Mesothelial cell of epicardium (in vitro differentiated cells): ENCODE data around the gene ADAT3. TPM values are rescaled to one million over a fixed set of nuclear protein-coding genes. Genes with fewer than 3 reads are reported as not detected.

Experiments
- DNase-seq, 2 experiments: peaks; one replicate each; pipeline ENCODE4 v3.0.0; 2021; ENCODE audit warnings: low spot score in 2 of 2; ENCODE audit not compliant: unreplicated experiment in 2 of 2
- H3K27ac Mint-ChIP-seq: 2 replicates; pipeline ENCODE4 v1.8.0; 2021; ENCODE audit warnings: mixed read lengths
- H3K27me3 Mint-ChIP-seq: 2 replicates; pipeline ENCODE4 v1.8.0; 2021; ENCODE audit warnings: low read depth, mixed read lengths
- H3K36me3 Mint-ChIP-seq: 2 replicates; pipeline ENCODE4 v1.8.0; 2021; ENCODE audit warnings: mixed read lengths
- H3K4me1 Mint-ChIP-seq: 2 replicates; pipeline ENCODE4 v1.8.0; 2021; ENCODE audit warnings: mixed read lengths
- H3K4me3 Mint-ChIP-seq: 2 replicates; pipeline ENCODE4 v1.8.0; 2021; ENCODE audit warnings: mild to moderate bottlenecking, moderate library complexity, mixed read lengths
- H3K9me3 Mint-ChIP-seq: 2 replicates; pipeline ENCODE4 v1.8.0; 2021; ENCODE audit warnings: mixed read lengths
- total RNA-seq: library from RNA; stranded (reverse); gene quantifications from 3 replicates; pipeline ENCODE4 v1.2.1, GENCODE V29; 2021
- TF ChIP-seq, protein P1 (sequence below): fragments of 200-600 bp; sonication (generic); IDR thresholded peaks from one replicate; pipeline ENCODE4 v1.5.0; 2021; ENCODE audit warnings: antibody characterized with exemption; ENCODE audit not compliant: unreplicated experiment

ADAT3 gene
- total RNA-seq, 1 donor from 2014 or later, result 15.5 TPM

DNA sequence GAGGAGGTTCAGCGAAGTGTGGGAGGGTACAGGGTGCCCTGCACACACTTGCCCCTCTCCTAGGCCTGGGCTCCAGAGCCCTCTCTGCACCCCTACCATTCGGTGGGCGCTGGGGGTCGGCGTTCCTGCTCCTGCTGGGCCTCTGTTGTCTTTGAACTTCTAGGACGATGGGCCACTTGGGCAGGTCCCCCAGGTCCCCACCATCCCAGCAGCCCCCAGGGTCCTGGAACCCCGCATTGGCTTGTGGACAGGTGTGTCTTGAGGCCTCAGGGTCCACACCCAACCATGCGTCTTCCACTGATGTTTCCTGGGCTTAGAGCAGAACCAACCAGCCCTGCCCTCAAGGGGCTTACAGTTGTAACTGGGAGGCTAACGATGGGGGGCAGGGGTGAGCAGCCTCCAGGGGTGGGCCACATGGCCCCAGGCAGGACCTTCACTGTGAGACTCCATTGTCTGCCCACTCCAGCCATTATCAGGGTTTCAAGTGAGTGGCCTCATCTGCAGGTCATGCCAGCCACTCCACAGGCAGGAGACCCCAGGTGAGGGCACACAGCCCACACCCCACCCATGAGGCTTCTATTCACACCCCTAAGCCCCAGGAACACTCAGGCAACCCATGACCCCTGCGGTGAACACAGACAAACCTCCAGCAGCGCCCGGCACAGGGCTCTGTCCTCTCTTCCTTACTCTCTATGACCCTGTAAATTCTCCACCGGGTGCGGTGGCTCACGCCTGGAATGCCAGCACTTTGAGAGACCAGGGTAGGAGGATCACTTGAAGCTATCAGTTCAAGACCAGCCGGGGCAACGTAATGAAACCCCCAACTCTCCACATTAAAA is 39.8 kb upstream of the ADAT3 start:
- no peak for DNase-seq
- peaks cover 18% of the 10 kb centered on the region for H3K4me1 Mint-ChIP-seq
- TF ChIP-seq, protein P1, sequence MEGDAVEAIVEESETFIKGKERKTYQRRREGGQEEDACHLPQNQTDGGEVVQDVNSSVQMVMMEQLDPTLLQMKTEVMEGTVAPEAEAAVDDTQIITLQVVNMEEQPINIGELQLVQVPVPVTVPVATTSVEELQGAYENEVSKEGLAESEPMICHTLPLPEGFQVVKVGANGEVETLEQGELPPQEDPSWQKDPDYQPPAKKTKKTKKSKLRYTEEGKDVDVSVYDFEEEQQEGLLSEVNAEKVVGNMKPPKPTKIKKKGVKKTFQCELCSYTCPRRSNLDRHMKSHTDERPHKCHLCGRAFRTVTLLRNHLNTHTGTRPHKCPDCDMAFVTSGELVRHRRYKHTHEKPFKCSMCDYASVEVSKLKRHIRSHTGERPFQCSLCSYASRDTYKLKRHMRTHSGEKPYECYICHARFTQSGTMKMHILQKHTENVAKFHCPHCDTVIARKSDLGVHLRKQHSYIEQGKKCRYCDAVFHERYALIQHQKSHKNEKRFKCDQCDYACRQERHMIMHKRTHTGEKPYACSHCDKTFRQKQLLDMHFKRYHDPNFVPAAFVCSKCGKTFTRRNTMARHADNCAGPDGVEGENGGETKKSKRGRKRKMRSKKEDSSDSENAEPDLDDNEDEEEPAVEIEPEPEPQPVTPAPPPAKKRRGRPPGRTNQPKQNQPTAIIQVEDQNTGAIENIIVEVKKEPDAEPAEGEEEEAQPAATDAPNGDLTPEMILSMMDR, result no peak
- peak overlapping the region; percentile 62 for H3K4me3 Mint-ChIP-seq
- H3K36me3 Mint-ChIP-seq, result no peaks in the 10 kb centered on the region
- H3K27ac Mint-ChIP-seq, result peak overlapping the region; percentile 67
- no peaks in the 10 kb centered on the region for H3K9me3 Mint-ChIP-seq
- peaks cover 13% of the 10 kb centered on the region for H3K27me3 Mint-ChIP-seq

DNA sequence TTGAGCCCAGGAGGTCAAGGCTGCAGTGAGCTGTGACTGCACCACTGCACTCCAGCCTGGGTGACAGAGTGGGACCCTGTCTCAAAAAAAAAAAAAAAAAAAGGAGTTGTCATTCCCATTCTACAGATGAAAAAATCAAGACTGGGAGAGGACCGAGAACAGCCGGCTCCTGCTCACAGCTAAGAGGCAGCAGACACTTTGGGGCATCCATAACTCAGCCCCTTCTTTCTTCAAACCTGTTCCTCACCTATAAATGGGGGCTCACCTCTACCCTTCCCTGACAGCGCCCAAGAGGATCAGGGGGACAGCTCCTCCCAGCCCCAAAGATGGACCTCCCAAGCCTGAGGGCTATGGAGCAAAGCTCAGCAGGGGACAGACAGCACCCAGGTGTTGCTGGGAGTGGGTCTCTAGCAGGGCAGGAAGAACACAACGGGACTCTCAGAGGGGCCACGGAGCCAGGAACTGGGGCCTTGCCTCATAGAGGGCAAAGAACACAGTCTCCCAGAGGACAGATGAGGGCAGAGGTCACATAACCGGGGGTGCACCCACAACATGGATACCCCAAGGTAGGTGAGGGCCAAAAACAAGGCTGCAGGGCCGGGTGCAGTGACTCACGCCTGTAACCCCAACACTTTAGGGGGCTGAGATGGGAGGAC is 38.4 kb upstream of the ADAT3 start:
- Mint-ChIP-seq H3K27ac (no peak overlapping the region), H3K4me3 (no peak overlapping the region), H3K27me3 (peaks cover 4% of the 10 kb centered on the region), H3K9me3 (no peaks in the 10 kb centered on the region), H3K4me1 (peaks cover 6% of the 10 kb centered on the region), H3K36me3 (no peaks in the 10 kb centered on the region)
- TF ChIP-seq, protein P1, result no peak
- no peak for DNase-seq

DNA sequence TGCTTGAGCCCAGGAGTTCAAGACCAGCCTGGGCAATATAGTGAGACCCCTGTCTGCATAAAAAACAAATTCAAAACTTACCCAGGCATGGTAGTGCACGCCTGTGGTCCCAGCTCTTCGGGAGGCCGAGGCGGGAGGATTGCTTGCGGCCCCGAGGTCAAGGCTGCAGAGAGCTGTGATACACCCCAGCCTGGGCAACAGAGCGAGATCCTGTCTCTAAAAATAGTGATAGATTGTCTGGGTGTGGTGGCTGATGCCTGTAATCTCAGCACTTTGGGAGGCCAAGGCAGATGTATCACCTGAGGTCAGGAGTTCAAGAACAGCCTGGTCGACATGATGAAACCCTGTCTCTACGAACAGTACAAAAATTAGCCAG is 37.9 kb upstream of the ADAT3 start:
- no peaks in the 10 kb centered on the region for H3K9me3 Mint-ChIP-seq
- peak overlapping the region; percentile 53 for H3K27ac Mint-ChIP-seq
- H3K27me3 Mint-ChIP-seq, result peaks cover 2% of the 10 kb centered on the region
- H3K4me3 Mint-ChIP-seq, result no peak overlapping the region
- DNase-seq, result no peak
- peaks cover 2% of the 10 kb centered on the region for H3K4me1 Mint-ChIP-seq
- TF ChIP-seq, protein P1, result no peak
- H3K36me3 Mint-ChIP-seq, result no peaks in the 10 kb centered on the region

DNA sequence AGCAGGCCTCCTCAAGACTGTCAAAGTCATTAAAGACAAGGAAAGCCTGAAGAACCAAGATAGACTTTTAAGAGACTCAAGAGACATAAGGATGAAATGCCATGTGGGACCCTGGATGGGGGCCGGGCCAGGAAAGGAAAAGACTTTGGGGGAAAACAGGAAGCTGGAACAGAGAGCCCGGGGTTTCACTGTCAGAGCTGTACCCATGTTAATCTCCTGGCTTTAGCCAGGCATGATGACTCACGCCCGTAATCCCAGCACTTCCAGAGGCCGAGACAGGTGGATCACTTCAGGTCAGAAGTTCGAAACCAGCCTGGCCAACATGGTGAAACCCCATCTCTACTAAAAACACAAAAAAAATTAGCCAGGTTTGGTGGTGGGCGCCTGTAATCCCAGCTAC is 36.2 kb upstream of the ADAT3 start:
- H3K4me3 Mint-ChIP-seq, result no peak overlapping the region
- no peak overlapping the region for H3K27ac Mint-ChIP-seq
- peaks cover 8% of the 10 kb centered on the region for H3K4me1 Mint-ChIP-seq
- H3K9me3 Mint-ChIP-seq, result no peaks in the 10 kb centered on the region
- H3K27me3 Mint-ChIP-seq, result no peaks in the 10 kb centered on the region
- TF ChIP-seq, protein P1, result no peak
- H3K36me3 Mint-ChIP-seq, result no peaks in the 10 kb centered on the region
- DNase-seq, result no peak

DNA sequence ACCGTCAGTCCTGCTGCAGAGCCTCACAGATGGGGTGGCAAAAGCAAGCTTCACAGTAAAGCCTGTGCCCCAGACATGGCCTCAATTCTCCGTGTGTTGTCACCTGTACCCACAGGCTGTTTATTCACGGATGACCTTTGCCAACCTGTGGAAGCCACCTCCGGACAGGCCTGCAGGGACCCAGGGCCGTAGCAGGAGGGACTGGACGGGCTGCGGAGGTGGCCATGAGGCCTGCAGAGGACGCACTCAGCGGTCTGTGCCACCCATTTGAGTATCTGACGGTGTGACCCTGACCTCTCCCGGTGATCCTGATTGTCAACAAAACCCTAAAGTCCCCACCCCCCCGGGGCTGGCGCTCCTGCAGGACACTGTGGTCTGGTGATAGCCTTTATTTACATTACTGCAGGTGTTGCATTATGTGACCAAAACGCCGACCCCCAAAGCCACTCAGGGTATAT is 34.0 kb upstream of the ADAT3 start:
- no peak for DNase-seq

More for the DNA sequence above, 34.0 kb upstream of the ADAT3 start:
- Mint-ChIP-seq H3K36me3 (no peaks in the 10 kb centered on the region), H3K27me3 (no peaks in the 10 kb centered on the region), H3K4me3 (no peak overlapping the region), H3K9me3 (no peaks in the 10 kb centered on the region), H3K4me1 (peaks cover 24% of the 10 kb centered on the region), H3K27ac (no peak overlapping the region)
- TF ChIP-seq, protein P1, result no peak
